GM23338 (cell line): ENCODE results near the gene MVB12B. TPM values are rescaled to one million over a fixed set of nuclear protein-coding genes. Genes with fewer than 3 reads are reported as not detected.
A peak's percentile ranks its signal among the peaks of the same experiment; 100 is the strongest.

ENCODE experiments used
- ATAC-seq: fragments of 200-7000 bp; cut with Tn5 transposase; 3 replicates; pipeline ENCODE4 v1.9.1; 2020
- DNase-seq: peaks from one replicate; pipeline ENCODE4 v3.0.0-alpha.2; 2015; ENCODE audit warnings: low spot score
- H2AFZ ChIP-seq: fragments of 200-600 bp; sonication (generic); 2 replicates; pipeline ENCODE4 v1.8.0; 2016; ENCODE audit warnings: antibody characterized with exemption, mild to moderate bottlenecking, moderate library complexity
- H3F3A ChIP-seq: fragments of 200-600 bp; sonication (generic); replicated peaks from 2 replicates; pipeline ENCODE4 v1.8.0; 2017; ENCODE audit warnings: antibody characterized with exemption, mixed run types, low read depth
- H3K27ac ChIP-seq: fragments of 200-600 bp; sonication (generic); 2 replicates; pipeline ENCODE4 v1.6.1; 2016; ENCODE audit warnings: low read depth
- H3K27me3 ChIP-seq: fragments of 200-600 bp; sonication (generic); 2 replicates; pipeline ENCODE4 v1.8.0; 2016; ENCODE audit warnings: mild to moderate bottlenecking, mixed run types, moderate library complexity; ENCODE audit not compliant: insufficient read depth
- H3K36me3 ChIP-seq: fragments of 200-600 bp; sonication (generic); 2 replicates; pipeline ENCODE4 v1.8.0; 2016; ENCODE audit warnings: mild to moderate bottlenecking; ENCODE audit not compliant: insufficient read depth
- H3K4me1 ChIP-seq: fragments of 200-600 bp; sonication (generic); 2 replicates; pipeline ENCODE4 v1.8.0; 2016; ENCODE audit warnings: mild to moderate bottlenecking, moderate library complexity; ENCODE audit not compliant: insufficient read depth
- H3K4me2 ChIP-seq: fragments of 200-600 bp; sonication (generic); 2 replicates; pipeline ENCODE4 v1.7.1; 2017; ENCODE audit warnings: mixed run types
- H3K4me3 ChIP-seq: fragments of 200-600 bp; sonication (generic); 2 replicates; pipeline ENCODE4 v1.6.1; 2016; ENCODE audit warnings: mixed run types
- H3K79me2 ChIP-seq: fragments of 200-600 bp; sonication (generic); replicated peaks from 2 replicates; pipeline ENCODE4 v1.8.0; 2017; ENCODE audit warnings: mild to moderate bottlenecking; ENCODE audit not compliant: insufficient read depth
- H3K9me2 ChIP-seq: fragments of 200-600 bp; sonication (generic); 2 replicates; pipeline ENCODE4 v1.8.0; 2017; ENCODE audit not compliant: insufficient read depth
- H4K20me1 ChIP-seq: fragments of 200-600 bp; sonication (generic); replicated peaks from 2 replicates; pipeline ENCODE4 v1.8.0; 2017; ENCODE audit warnings: mild to moderate bottlenecking; ENCODE audit not compliant: insufficient read depth
- H3K27ac Mint-ChIP-seq: 2 replicates; pipeline ENCODE4 v1.8.0; 2020; ENCODE audit warnings: inconsistent platforms, mild to moderate bottlenecking, moderate library complexity, mixed read lengths
- H3K27me3 Mint-ChIP-seq: 3 replicates; pipeline ENCODE4 v1.8.0; 2022; ENCODE audit warnings: low read depth, mild to moderate bottlenecking, moderate library complexity, mixed read lengths, inconsistent platforms; ENCODE audit not compliant: insufficient read depth, poor library complexity
- H3K36me3 Mint-ChIP-seq: 3 replicates; pipeline ENCODE4 v1.8.0; 2021; ENCODE audit warnings: low read depth, mild to moderate bottlenecking, inconsistent platforms, moderate library complexity, mixed read lengths
- H3K4me1 Mint-ChIP-seq: 3 replicates; pipeline ENCODE4 v1.8.0; 2020; ENCODE audit warnings: mild to moderate bottlenecking, inconsistent platforms, mixed read lengths
- H3K4me3 Mint-ChIP-seq: 3 replicates; pipeline ENCODE4 v1.8.0; 2021; ENCODE audit warnings: moderate library complexity, mild to moderate bottlenecking, inconsistent platforms, mixed read lengths
- H3K9me3 Mint-ChIP-seq: 3 replicates; pipeline ENCODE4 v1.8.0; 2020; ENCODE audit warnings: moderate library complexity, mild to moderate bottlenecking, inconsistent platforms, mixed read lengths
- CREB1 ChIP-seq: fragments of 250-450 bp; sonication (Bioruptor Pico); IDR thresholded peaks from 2 replicates; pipeline ENCODE4 v1.5.0; 2020; ENCODE audit warnings: low read depth, mild to moderate bottlenecking, moderate library complexity
- EZH2 ChIP-seq: fragments of 200-600 bp; sonication (generic); IDR thresholded peaks from one replicate; pipeline ENCODE4 v1.8.0; 2017; ENCODE audit warnings: antibody characterized with exemption, mild to moderate bottlenecking, low read depth; ENCODE audit not compliant: unreplicated experiment
- EZH2phosphoT487 ChIP-seq: fragments of 200-600 bp; sonication (generic); IDR thresholded peaks from one replicate; pipeline ENCODE4 v1.8.1; 2018; ENCODE audit warnings: antibody characterized with exemption; ENCODE audit not compliant: unreplicated experiment
- JUNB ChIP-seq: IDR thresholded peaks from one replicate; pipeline ENCODE4 v1.6.1; 2016; ENCODE audit warnings: antibody characterized with exemption; ENCODE audit not compliant: unreplicated experiment
- NANOG ChIP-seq: IDR thresholded peaks from 2 replicates; pipeline ENCODE4 v1.6.1; 2016; ENCODE audit warnings: antibody characterized with exemption, borderline replicate concordance
- POLR2AphosphoS5 ChIP-seq: IDR thresholded peaks from 2 replicates; pipeline ENCODE4 v1.6.1; 2016; ENCODE audit warnings: antibody characterized with exemption, low read depth
- STAT1 ChIP-seq: IDR thresholded peaks from one replicate; pipeline ENCODE4 v1.6.1; 2016; ENCODE audit warnings: antibody characterized with exemption; ENCODE audit not compliant: unreplicated experiment
- ZNF114 ChIP-seq: fragments of 250-450 bp; sonication (Bioruptor Pico); IDR thresholded peaks from 2 replicates; pipeline ENCODE4 v1.5.0; 2020; ENCODE audit warnings: mild to moderate bottlenecking, moderate library complexity
- ZNF331 ChIP-seq: fragments of 250-450 bp; sonication (Bioruptor Pico); IDR thresholded peaks from 2 replicates; pipeline ENCODE4 v1.5.0; 2020; ENCODE audit warnings: low read depth, mild to moderate bottlenecking, moderate library complexity
- polyA plus RNA-seq: library from polyadenylated mRNA; unstranded; fragments of >200 nt; fragmentation: Nextera tagmentation; extraction: Ambion mirVana; gene quantifications from 2 replicates; pipeline ENCODE4 v1.2.1, GENCODE V29; 2016
- total RNA-seq: library from RNA; depleted of rRNA; stranded (reverse); fragments of >200 nt; shearing (Covaris generic); gene quantifications from 2 replicates; pipeline ENCODE4 v1.2.3, GENCODE V29; 2014
- TF ChIP-seq, protein P1 (sequence below): IDR thresholded peaks from one replicate; pipeline ENCODE4 v1.6.1; 2018; ENCODE audit warnings: antibody characterized with exemption; ENCODE audit not compliant: unreplicated experiment
- TF ChIP-seq, protein P2 (sequence below): IDR thresholded peaks from 2 replicates; pipeline ENCODE4 v1.6.1; 2016; ENCODE audit warnings: antibody characterized with exemption
- TF ChIP-seq, protein P3 (sequence below), 2 experiments: fragments of 200-600 bp in 1 of 2; sonication (generic) in 1 of 2; conservative IDR thresholded peaks; 2 replicates each; pipeline versions ENCODE4 v1.5.1 to v1.6.1; 2016 to 2017; ENCODE audit warnings: antibody characterized with exemption in 2 of 2, low read depth in 2 of 2, mild to moderate bottlenecking in 2 of 2, moderate library complexity in 1 of 2
- TF ChIP-seq, protein P4 (sequence below): fragments of 250-450 bp; sonication (Bioruptor Pico); IDR thresholded peaks from 2 replicates; pipeline ENCODE4 v1.5.0; 2020; ENCODE audit warnings: mild to moderate bottlenecking, moderate library complexity

The MVB12B gene
- total and polyA plus RNA-seq, 2 experiments from 2014 or later = 1.9 to 6.6 TPM

DNA sequence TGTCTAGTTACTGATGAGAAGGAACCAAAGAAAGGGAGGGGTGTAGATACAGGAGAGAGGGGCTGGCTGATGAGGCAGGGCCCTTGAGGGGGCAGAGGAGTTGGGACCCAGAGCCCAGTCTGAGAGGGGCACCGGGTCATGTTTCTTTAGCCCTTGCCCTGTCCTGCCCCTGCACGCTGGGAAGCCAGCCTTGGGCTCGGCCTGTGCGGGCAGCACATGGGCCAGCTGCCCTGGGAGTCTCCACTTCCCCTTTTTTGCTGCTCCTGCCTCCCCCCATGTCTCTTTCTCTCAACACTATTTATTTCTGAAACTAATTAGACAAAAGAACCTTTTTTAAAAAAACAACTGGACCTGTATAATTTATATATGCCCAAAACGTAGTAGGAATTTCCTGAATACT lies 20.5 kb downstream of the MVB12B start:
- Histone ChIP-seq H3F3A (no peaks in the 10 kb centered on the region), H3K4me1 (peaks cover 20% of the 10 kb centered on the region), H3K9me2 (peaks cover 5% of the 10 kb centered on the region; the same call in 1 of the 2 replicates), H3K4me2 (peak overlapping the region; percentile 39; the same call in 1 of the 2 replicates), H3K36me3 (no peaks in the 10 kb centered on the region), H2AFZ (peak overlapping the region; percentile 88; the same call in 1 of the 2 replicates), H3K79me2 (no peaks in the 10 kb centered on the region), H3K4me3 (no peak overlapping the region), H4K20me1 (no peaks in the 10 kb centered on the region), H3K27ac (no peak overlapping the region), H3K27me3 (no peaks in the 10 kb centered on the region)
- Mint-ChIP-seq H3K27me3 (peaks cover 4% of the 10 kb centered on the region), H3K4me3 (no peak overlapping the region), H3K4me1 (peaks cover 33% of the 10 kb centered on the region), H3K27ac (no peak overlapping the region), H3K36me3 (peaks cover 13% of the 10 kb centered on the region; the same call in 2 of the 3 replicates), H3K9me3 (peaks cover 12% of the 10 kb centered on the region)
- DNase-seq = no peak
- TF ChIP-seq CREB1 (CRISPR knock-in tag) (no peak), JUNB (no peak), NANOG (no peak), ZNF331 (CRISPR knock-in tag) (no peak), POLR2AphosphoS5 (no peak), EZH2 (no peak), STAT1 (no peak), EZH2phosphoT487 (no peak), ZNF114 (CRISPR knock-in tag) (no peak)
- TF ChIP-seq, protein P1, sequence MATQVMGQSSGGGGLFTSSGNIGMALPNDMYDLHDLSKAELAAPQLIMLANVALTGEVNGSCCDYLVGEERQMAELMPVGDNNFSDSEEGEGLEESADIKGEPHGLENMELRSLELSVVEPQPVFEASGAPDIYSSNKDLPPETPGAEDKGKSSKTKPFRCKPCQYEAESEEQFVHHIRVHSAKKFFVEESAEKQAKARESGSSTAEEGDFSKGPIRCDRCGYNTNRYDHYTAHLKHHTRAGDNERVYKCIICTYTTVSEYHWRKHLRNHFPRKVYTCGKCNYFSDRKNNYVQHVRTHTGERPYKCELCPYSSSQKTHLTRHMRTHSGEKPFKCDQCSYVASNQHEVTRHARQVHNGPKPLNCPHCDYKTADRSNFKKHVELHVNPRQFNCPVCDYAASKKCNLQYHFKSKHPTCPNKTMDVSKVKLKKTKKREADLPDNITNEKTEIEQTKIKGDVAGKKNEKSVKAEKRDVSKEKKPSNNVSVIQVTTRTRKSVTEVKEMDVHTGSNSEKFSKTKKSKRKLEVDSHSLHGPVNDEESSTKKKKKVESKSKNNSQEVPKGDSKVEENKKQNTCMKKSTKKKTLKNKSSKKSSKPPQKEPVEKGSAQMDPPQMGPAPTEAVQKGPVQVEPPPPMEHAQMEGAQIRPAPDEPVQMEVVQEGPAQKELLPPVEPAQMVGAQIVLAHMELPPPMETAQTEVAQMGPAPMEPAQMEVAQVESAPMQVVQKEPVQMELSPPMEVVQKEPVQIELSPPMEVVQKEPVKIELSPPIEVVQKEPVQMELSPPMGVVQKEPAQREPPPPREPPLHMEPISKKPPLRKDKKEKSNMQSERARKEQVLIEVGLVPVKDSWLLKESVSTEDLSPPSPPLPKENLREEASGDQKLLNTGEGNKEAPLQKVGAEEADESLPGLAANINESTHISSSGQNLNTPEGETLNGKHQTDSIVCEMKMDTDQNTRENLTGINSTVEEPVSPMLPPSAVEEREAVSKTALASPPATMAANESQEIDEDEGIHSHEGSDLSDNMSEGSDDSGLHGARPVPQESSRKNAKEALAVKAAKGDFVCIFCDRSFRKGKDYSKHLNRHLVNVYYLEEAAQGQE = no peak
- TF ChIP-seq, protein P2, sequence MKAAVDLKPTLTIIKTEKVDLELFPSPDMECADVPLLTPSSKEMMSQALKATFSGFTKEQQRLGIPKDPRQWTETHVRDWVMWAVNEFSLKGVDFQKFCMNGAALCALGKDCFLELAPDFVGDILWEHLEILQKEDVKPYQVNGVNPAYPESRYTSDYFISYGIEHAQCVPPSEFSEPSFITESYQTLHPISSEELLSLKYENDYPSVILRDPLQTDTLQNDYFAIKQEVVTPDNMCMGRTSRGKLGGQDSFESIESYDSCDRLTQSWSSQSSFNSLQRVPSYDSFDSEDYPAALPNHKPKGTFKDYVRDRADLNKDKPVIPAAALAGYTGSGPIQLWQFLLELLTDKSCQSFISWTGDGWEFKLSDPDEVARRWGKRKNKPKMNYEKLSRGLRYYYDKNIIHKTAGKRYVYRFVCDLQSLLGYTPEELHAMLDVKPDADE = no peak
- TF ChIP-seq, protein P3, sequence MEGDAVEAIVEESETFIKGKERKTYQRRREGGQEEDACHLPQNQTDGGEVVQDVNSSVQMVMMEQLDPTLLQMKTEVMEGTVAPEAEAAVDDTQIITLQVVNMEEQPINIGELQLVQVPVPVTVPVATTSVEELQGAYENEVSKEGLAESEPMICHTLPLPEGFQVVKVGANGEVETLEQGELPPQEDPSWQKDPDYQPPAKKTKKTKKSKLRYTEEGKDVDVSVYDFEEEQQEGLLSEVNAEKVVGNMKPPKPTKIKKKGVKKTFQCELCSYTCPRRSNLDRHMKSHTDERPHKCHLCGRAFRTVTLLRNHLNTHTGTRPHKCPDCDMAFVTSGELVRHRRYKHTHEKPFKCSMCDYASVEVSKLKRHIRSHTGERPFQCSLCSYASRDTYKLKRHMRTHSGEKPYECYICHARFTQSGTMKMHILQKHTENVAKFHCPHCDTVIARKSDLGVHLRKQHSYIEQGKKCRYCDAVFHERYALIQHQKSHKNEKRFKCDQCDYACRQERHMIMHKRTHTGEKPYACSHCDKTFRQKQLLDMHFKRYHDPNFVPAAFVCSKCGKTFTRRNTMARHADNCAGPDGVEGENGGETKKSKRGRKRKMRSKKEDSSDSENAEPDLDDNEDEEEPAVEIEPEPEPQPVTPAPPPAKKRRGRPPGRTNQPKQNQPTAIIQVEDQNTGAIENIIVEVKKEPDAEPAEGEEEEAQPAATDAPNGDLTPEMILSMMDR (conservative IDR thresholded peaks at IDR 0.05; ENCODE audit: low read depth in 2 of 2) = no peak
- TF ChIP-seq, protein P4, sequence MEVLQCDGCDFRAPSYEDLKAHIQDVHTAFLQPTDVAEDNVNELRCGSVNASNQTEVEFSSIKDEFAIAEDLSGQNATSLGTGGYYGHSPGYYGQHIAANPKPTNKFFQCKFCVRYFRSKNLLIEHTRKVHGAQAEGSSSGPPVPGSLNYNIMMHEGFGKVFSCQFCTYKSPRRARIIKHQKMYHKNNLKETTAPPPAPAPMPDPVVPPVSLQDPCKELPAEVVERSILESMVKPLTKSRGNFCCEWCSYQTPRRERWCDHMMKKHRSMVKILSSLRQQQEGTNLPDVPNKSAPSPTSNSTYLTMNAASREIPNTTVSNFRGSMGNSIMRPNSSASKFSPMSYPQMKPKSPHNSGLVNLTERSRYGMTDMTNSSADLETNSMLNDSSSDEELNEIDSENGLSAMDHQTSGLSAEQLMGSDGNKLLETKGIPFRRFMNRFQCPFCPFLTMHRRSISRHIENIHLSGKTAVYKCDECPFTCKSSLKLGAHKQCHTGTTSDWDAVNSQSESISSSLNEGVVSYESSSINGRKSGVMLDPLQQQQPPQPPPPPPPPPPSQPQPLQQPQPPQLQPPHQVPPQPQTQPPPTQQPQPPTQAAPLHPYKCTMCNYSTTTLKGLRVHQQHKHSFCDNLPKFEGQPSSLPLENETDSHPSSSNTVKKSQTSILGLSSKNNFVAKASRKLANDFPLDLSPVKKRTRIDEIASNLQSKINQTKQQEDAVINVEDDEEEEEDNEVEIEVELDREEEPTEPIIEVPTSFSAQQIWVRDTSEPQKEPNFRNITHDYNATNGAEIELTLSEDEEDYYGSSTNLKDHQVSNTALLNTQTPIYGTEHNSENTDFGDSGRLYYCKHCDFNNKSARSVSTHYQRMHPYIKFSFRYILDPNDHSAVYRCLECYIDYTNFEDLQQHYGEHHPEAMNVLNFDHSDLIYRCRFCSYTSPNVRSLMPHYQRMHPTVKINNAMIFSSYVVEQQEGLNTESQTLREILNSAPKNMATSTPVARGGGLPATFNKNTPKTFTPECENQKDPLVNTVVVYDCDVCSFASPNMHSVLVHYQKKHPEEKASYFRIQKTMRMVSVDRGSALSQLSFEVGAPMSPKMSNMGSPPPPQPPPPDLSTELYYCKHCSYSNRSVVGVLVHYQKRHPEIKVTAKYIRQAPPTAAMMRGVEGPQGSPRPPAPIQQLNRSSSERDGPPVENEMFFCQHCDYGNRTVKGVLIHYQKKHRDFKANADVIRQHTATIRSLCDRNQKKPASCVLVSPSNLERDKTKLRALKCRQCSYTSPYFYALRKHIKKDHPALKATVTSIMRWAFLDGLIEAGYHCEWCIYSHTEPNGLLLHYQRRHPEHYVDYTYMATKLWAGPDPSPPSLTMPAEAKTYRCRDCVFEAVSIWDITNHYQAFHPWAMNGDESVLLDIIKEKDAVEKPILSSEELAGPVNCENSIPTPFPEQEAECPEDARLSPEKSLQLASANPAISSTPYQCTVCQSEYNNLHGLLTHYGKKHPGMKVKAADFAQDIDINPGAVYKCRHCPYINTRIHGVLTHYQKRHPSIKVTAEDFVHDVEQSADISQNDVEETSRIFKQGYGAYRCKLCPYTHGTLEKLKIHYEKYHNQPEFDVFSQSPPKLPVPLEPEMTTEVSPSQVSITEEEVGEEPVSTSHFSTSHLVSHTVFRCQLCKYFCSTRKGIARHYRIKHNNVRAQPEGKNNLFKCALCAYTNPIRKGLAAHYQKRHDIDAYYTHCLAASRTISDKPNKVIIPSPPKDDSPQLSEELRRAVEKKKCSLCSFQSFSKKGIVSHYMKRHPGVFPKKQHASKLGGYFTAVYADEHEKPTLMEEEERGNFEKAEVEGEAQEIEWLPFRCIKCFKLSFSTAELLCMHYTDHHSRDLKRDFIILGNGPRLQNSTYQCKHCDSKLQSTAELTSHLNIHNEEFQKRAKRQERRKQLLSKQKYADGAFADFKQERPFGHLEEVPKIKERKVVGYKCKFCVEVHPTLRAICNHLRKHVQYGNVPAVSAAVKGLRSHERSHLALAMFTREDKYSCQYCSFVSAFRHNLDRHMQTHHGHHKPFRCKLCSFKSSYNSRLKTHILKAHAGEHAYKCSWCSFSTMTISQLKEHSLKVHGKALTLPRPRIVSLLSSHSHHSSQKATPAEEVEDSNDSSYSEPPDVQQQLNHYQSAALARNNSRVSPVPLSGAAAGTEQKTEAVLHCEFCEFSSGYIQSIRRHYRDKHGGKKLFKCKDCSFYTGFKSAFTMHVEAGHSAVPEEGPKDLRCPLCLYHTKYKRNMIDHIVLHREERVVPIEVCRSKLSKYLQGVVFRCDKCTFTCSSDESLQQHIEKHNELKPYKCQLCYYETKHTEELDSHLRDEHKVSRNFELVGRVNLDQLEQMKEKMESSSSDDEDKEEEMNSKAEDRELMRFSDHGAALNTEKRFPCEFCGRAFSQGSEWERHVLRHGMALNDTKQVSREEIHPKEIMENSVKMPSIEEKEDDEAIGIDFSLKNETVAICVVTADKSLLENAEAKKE = no peak
- ATAC-seq = no peak
